ENCODE measurements around the gene TICAM1.
A peak's percentile ranks its signal among the peaks of the same experiment; 100 is the strongest.

Gene TICAM1

GRCh38 chr19:4768934-4769777 is 62.4 kb downstream of the TICAM1 start:
- DNase-seq = peak; percentile 92
